Fibroblast of skin of left biceps (primary cell): ENCODE data around the gene KRTAP9-1.
"Not testable (repeated sequence)": the region's sequence is repeated elsewhere in the genome, so short reads cannot be mapped to it uniquely, and the experiment has no call there.

Source experiments
- DNase-seq, 2 experiments: peaks; one replicate each; pipeline ENCODE4 v3.0.0-alpha.2; 2013; ENCODE audit warnings: low read depth in 2 of 2

Gene KRTAP9-1

GRCh38 chr17:41189837-41190318, at the start of gene KRTAP9-1:
Gene KRTAP9-1 (plus strand): TSS chr17:41189887. CDS start chr17:41189887, 0 bp downstream.
- DNase-seq, result not testable (repeated sequence)

- peak; percentile 90 to 91 for DNase-seq
These were observed 49.1 kb upstream of the KRTAP9-1 start, which contains the start of gene KRTAP4-6 for GRCh38 chr17:41140360-41141131. Gene KRTAP4-6 (minus strand): TSS chr17:41140544. CDS start chr17:41140487, 57 bp downstream.

GRCh38 chr17:41141361-41141760, 48.3 kb upstream of the KRTAP9-1 start:
- no peak for DNase-seq

- DNase-seq, result no peak
These were observed 44.8 kb upstream of the KRTAP9-1 start for GRCh38 chr17:41144846-41145245.

- DNase-seq, result no peak
These were observed 44.4 kb upstream of the KRTAP9-1 start for GRCh38 chr17:41145261-41145660.

- no peak for DNase-seq
These were observed 42.0 kb upstream of the KRTAP9-1 start for GRCh38 chr17:41147531-41148204.

GRCh38 chr17:41148971-41149651, 40.6 kb upstream of the KRTAP9-1 start:
- DNase-seq, result not testable (repeated sequence)

GRCh38 chr17:41149652-41149985, 40.1 kb upstream of the KRTAP9-1 start, which contains the start of gene KRTAP4-5:
Gene KRTAP4-5 (minus strand): TSS chr17:41149825. CDS start chr17:41149767, 58 bp downstream.
- no peak for DNase-seq

- DNase-seq, result no peak
These were observed 39.7 kb upstream of the KRTAP9-1 start for GRCh38 chr17:41150026-41150425.

GRCh38 chr17:41151525-41151924, 38.2 kb upstream of the KRTAP9-1 start:
- no peak for DNase-seq

- no peak for DNase-seq
These were observed 35.8 kb upstream of the KRTAP9-1 start for GRCh38 chr17:41153856-41154255.

- DNase-seq, result not testable (repeated sequence)
These were observed 29.5 kb upstream of the KRTAP9-1 start for GRCh38 chr17:41160190-41160589.

- DNase-seq, result no peak
These were observed 29.0 kb upstream of the KRTAP9-1 start, which contains the start of gene KRTAP4-4 for GRCh38 chr17:41160648-41161047. Gene KRTAP4-4 (minus strand): TSS chr17:41160748. CDS start chr17:41160691, 57 bp downstream.

GRCh38 chr17:41163828-41164227, 25.9 kb upstream of the KRTAP9-1 start:
- no peak for DNase-seq

GRCh38 chr17:41167561-41167960, 22.1 kb upstream of the KRTAP9-1 start:
- DNase-seq, result no peak

- no peak for DNase-seq
These were observed 21.6 kb upstream of the KRTAP9-1 start, which contains the start of gene KRTAP4-3 for GRCh38 chr17:41168121-41168520. Gene KRTAP4-3 (minus strand): TSS chr17:41168221. CDS start chr17:41168172, 49 bp downstream.

- peak in 1 of 2 experiments; percentile 22 for DNase-seq
These were observed 17.8 kb upstream of the KRTAP9-1 start for GRCh38 chr17:41171886-41172285.

- no peak for DNase-seq
These were observed 12.8 kb upstream of the KRTAP9-1 start for GRCh38 chr17:41176744-41177387.

- no peak for DNase-seq
These were observed 11.9 kb upstream of the KRTAP9-1 start, which contains the start of gene KRTAP4-2 for GRCh38 chr17:41177727-41178271. Gene KRTAP4-2 (minus strand): TSS chr17:41178221. CDS start chr17:41178164, 57 bp downstream.

- DNase-seq, result no peak
These were observed 11.3 kb upstream of the KRTAP9-1 start for GRCh38 chr17:41178341-41178740.
